ENCODE results near the gene HS6ST3. TPM values are rescaled to one million over a fixed set of nuclear protein-coding genes. Genes with fewer than 3 reads are reported as not detected.

The HS6ST3 gene
- not detected for total RNA-seq

GRCh38 chr13:96089749-96090239, at the start of gene HS6ST3:
Gene HS6ST3 (plus strand): TSS chr13:96090107.

DNA sequence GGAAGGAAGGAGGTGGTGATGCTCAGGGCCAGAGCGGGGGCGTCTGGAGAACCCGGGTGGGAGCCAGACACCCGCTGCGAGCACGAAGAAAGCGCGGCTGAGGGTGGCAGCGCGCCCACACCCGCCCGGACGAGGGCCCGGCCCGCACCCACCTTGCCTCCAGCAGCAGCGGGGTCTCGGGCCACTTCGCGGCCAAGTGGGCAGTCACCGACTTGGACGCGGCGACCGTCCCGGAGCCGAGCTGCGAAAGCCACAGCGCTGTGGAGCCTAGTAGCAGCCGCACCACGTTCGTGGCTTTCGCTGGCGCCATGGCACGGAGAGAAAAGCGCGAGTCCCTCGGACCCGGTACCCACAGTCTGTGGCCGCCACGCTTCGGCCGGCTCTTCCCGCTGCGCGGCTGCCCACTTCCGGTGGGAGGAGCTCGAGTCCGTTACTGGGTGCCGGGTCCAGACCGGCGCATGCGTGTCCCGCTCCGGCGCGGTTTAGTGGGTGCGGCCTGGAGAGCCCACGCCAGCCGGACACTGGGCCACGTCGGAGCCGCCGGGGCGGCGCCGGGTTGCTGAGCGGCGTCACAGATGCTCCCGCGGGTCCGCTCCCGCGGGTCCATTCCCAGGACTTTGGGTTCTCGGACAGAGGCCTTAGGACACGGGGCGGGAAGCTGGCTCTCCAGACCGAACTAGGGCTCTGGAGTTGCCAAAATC, 36.8 kb upstream of the HS6ST3 start, which contains the start of gene UGGT2:
Gene UGGT2, minus strand, starts transcription at position 399 of the 701 bp plus-strand sequence. Its CDS starts 89 bp downstream, at position 310.

Small RNAs within 50 kb of the gene (microRNA-seq; reads per million reads assigned to microRNA genes)
- not detected for gene MIR4501 (ENCODE audit: borderline microRNAs expressed, borderline replicate concordance)

Other genes with a start within 250 kb of the HS6ST3 start
- gene UGGT2, start 36.7 kb upstream of the HS6ST3 start, total RNA-seq, result not detected

Measured in activated naive CD4-positive, alpha-beta T cell treated with anti-CD3 and anti-CD28 coated beads, Interleukin-2, amount 10 ng/mL, durations not matched to agents 5 hours and 36 hours (primary cell).